ENCODE measurements around the gene ABLIM1.

The ABLIM1 gene

DNA sequence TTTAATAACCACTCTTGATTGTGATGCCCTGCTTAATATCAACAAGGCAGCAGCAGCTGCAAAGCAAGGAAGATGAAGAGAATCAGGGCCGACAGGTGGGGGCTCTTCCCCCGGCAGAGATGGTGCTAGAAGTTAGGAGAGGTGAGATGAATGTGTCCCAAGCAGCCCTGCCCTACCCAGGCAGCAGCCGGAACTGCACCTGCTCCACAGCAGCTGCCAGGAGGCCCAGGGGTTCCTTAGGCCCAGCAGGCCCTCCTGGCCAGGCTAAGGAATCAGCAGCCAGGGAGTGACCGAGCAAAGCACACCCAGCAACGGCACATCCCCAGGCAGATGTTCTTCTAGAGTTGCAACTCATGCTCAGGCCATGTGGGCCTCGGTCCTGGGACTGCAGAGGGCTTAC, 271.6 kb downstream of the ABLIM1 start:
- no peak for DNase-seq (ENCODE audit: low read depth)

DNA sequence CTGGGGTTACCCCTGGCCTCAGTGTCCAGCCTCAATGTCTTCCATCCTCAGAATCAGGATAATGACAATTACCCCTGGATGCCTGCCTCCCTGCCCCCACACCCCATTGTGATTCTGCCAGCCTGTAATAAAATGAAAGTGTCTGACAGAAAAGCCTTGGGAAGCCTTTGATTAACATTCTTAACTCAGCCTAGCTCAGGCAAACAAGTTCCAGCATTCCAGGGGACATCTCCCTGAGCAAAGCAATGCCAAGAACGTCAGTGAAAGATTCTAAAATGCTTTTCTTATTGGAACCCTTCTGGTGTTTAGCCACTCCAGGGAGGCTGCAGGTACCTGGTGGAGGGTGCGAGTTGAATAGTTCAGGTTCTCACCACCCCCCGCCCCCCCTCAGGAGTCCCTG, 272.5 kb downstream of the ABLIM1 start:
- no peak for DNase-seq (ENCODE audit: low read depth)

DNA sequence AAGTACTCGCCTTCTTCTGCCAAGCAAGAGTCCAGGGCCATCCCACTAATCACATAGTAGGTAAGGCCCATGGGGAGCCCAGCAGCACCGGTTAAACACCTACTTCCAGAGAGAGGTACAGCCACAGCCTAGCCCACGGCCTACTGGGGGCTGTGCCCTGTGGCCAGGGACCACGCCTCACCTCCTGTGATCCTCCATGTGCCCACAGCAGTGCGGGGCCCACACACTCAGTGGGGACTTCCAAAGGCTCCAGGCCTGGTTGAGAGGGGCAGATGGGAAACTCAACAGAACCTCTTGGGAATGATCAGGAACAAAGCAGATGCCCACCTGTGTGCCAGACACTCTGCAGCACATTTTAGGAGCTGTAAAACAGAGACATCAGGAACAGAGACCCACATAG, 273.5 kb downstream of the ABLIM1 start:
- no peak for DNase-seq (ENCODE audit: low read depth)

DNA sequence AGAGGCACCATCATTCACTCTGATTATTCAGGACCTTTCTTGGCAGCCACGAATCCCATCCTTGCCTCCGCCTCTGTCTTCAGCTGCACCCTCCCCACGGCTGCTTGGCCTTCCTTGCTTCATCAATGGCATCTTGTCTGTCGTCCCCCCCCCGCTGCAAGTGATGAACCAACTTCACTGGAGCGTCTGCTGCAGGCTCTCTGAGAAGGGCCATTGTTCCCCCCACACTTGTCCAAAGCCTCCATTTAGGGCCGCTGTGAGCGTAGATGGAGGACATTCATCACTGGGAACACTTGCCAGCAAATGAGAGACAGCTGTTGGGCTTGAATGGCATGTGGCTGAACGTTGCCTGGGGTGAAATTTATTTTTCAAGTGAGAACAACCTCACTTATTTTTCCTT, 273.9 kb downstream of the ABLIM1 start:
- DNase-seq (ENCODE audit: low read depth) = no peak

Data from fibroblast of gingiva (primary cell).